ENCODE results near the gene PDGFD.

Gene PDGFD

DNA sequence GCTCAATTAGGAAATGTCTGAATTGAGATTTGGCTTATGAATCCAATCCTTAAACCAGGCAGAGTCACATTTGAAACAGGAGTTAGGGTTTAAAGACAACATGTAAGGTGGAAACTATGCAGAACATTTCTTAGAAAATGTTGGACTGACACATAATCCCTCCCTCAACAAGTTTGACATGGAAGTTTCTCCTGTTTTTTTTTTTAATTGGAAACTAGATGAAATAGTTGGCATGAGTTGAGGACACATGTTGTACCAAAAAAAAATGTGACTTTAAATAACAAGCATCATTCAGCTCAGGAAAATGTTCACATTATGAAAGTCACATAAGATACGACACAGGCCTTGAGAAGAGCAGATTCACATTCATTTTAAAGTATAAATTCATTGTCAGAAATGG lies 282.4 kb downstream of the PDGFD start:
- H3K4me1 ChIP-seq (ENCODE audit: control insufficient read depth, insufficient read depth, low read length): no peaks in the 10 kb centered on the region
- H3K9me3 ChIP-seq (ENCODE audit: control insufficient read depth, insufficient read depth, low read length): no peaks in the 10 kb centered on the region
- no peaks in the 10 kb centered on the region for H3K27me3 ChIP-seq (ENCODE audit: control insufficient read depth, insufficient read depth, low read length)
- no peak overlapping the region for H3K9ac ChIP-seq (ENCODE audit: low read depth, low read length)
- no peaks in the 10 kb centered on the region for H3K36me3 ChIP-seq (ENCODE audit: control insufficient read depth, insufficient read depth, low read length)
- no peak overlapping the region for H3K4me3 ChIP-seq (ENCODE audit: low read depth, low read length)

DNA sequence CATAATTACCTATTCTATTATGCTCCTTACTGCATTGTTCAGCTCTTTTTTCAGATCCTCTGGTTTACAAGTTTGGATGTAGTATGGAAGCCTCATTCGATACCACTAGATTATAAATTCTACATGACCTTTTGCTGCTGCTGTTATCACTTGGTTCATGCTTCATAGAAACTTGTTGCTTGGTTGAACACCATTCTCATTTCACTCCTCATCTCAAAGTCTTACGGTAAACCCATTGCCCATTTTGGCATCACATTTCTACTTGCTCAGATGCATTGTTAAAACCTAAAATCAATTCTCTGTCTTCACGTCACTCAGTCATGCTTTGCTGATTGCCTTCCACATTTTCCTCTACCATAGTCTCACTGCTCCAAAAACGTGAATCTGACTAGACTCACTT lies 283.0 kb downstream of the PDGFD start:
- H3K4me3 ChIP-seq (ENCODE audit: low read depth, low read length): no peak overlapping the region
- no peaks in the 10 kb centered on the region for H3K36me3 ChIP-seq (ENCODE audit: control insufficient read depth, insufficient read depth, low read length)
- no peaks in the 10 kb centered on the region for H3K4me1 ChIP-seq (ENCODE audit: control insufficient read depth, insufficient read depth, low read length)
- H3K27me3 ChIP-seq (ENCODE audit: control insufficient read depth, insufficient read depth, low read length): no peaks in the 10 kb centered on the region
- no peaks in the 10 kb centered on the region for H3K9me3 ChIP-seq (ENCODE audit: control insufficient read depth, insufficient read depth, low read length)
- H3K9ac ChIP-seq (ENCODE audit: low read depth, low read length): no peak overlapping the region

GRCh38 chr11:103878646-103879045 lies 285.3 kb downstream of the PDGFD start:
- Histone ChIP-seq H3K9me3 (ENCODE audit: control insufficient read depth, insufficient read depth, low read length) (no peaks in the 10 kb centered on the region), H3K36me3 (ENCODE audit: control insufficient read depth, insufficient read depth, low read length) (no peaks in the 10 kb centered on the region), H3K27me3 (ENCODE audit: control insufficient read depth, insufficient read depth, low read length) (no peaks in the 10 kb centered on the region), H3K4me3 (ENCODE audit: low read depth, low read length) (no peak overlapping the region), H3K9ac (ENCODE audit: low read depth, low read length) (no peak overlapping the region), H3K4me1 (ENCODE audit: control insufficient read depth, insufficient read depth, low read length) (no peaks in the 10 kb centered on the region)

- Histone ChIP-seq H3K4me3 (ENCODE audit: low read depth, low read length) (no peak overlapping the region), H3K9me3 (ENCODE audit: control insufficient read depth, insufficient read depth, low read length) (no peaks in the 10 kb centered on the region), H3K4me1 (ENCODE audit: control insufficient read depth, insufficient read depth, low read length) (no peaks in the 10 kb centered on the region), H3K9ac (ENCODE audit: low read depth, low read length) (no peak overlapping the region), H3K36me3 (ENCODE audit: control insufficient read depth, insufficient read depth, low read length) (no peaks in the 10 kb centered on the region), H3K27me3 (ENCODE audit: control insufficient read depth, insufficient read depth, low read length) (no peaks in the 10 kb centered on the region)
These were observed 286.7 kb downstream of the PDGFD start for GRCh38 chr11:103877221-103877620.

DNA sequence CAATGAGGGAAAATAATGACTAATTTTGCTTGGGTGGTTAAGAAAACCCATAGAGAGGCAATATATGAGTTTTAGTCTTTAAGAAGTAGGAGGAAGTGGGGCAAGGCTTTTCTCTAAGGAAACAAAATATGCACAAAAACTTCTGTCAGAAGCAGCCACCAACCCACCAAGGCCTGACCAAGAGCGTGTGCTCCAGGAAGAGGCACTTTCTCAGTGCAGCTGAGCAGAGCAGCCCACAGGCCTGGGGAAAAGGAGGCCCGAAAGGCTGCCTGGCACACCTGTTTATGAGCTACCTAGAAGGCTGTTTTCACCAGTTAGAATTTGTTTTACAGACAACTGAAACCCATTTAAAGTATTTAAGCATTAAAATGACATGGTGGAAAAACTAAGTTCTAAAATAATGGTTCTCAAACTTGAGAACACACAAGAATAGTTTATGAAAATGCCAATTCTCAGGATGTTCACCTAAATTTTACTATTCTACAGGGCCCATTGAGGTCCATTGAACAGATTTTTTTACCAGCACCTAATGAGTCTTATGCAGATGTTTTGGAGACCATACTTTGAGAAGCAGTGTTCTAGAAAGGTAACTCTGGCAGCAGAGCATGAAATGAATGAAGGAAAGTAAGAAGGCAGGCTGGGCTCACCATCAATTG lies 288.0 kb downstream of the PDGFD start:
- H3K9me3 ChIP-seq (ENCODE audit: control insufficient read depth, insufficient read depth, low read length): no peaks in the 10 kb centered on the region
- no peaks in the 10 kb centered on the region for H3K27me3 ChIP-seq (ENCODE audit: control insufficient read depth, insufficient read depth, low read length)
- H3K9ac ChIP-seq (ENCODE audit: low read depth, low read length): no peak overlapping the region

GRCh38 chr11:103872748-103873147 lies 291.2 kb downstream of the PDGFD start:
- Histone ChIP-seq H3K4me1 (ENCODE audit: control insufficient read depth, insufficient read depth, low read length) (no peaks in the 10 kb centered on the region), H3K9me3 (ENCODE audit: control insufficient read depth, insufficient read depth, low read length) (no peaks in the 10 kb centered on the region), H3K4me3 (ENCODE audit: low read depth, low read length) (no peak overlapping the region), H3K9ac (ENCODE audit: low read depth, low read length) (no peak overlapping the region), H3K27me3 (ENCODE audit: control insufficient read depth, insufficient read depth, low read length) (no peaks in the 10 kb centered on the region), H3K36me3 (ENCODE audit: control insufficient read depth, insufficient read depth, low read length) (no peaks in the 10 kb centered on the region)

More for the DNA sequence above, 288.0 kb downstream of the PDGFD start:
- no peak overlapping the region for H3K4me3 ChIP-seq (ENCODE audit: low read depth, low read length)
- no peaks in the 10 kb centered on the region for H3K36me3 ChIP-seq (ENCODE audit: control insufficient read depth, insufficient read depth, low read length)
- H3K4me1 ChIP-seq (ENCODE audit: control insufficient read depth, insufficient read depth, low read length): no peaks in the 10 kb centered on the region

DNA sequence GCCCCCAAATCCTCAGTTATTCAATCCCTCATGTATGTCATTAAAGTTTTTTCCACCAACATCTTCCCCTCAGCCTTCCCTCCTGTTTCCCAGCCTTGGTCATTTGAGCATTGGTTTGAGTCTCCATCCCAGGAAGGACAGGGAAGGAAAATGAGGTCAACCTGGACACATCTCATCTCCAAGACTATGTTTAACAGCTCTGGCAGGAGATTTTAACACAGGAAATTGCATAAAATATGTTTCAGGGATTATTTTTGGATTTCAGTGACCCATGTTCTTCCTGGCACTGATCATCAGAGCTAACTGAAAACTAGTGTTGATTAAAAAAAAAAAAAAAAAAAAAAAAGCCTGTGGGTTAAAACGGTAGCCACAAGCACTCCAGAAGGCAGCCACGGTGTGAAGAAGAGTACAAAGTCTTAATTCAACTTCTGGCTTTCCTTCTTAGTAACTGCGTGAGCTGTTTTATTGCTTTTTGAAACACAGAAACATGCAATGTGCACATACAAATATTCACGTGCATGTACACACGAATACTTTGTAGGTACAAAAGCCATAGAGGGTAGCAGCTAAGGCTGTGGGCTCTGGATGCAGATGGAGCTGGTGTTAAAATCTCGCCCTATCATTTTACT lies 291.9 kb downstream of the PDGFD start:
- no peak overlapping the region for H3K9ac ChIP-seq (ENCODE audit: low read depth, low read length)
- no peaks in the 10 kb centered on the region for H3K36me3 ChIP-seq (ENCODE audit: control insufficient read depth, insufficient read depth, low read length)
- no peak overlapping the region for H3K4me3 ChIP-seq (ENCODE audit: low read depth, low read length)
- no peaks in the 10 kb centered on the region for H3K4me1 ChIP-seq (ENCODE audit: control insufficient read depth, insufficient read depth, low read length)
- no peaks in the 10 kb centered on the region for H3K27me3 ChIP-seq (ENCODE audit: control insufficient read depth, insufficient read depth, low read length)
- no peaks in the 10 kb centered on the region for H3K9me3 ChIP-seq (ENCODE audit: control insufficient read depth, insufficient read depth, low read length)

DNA sequence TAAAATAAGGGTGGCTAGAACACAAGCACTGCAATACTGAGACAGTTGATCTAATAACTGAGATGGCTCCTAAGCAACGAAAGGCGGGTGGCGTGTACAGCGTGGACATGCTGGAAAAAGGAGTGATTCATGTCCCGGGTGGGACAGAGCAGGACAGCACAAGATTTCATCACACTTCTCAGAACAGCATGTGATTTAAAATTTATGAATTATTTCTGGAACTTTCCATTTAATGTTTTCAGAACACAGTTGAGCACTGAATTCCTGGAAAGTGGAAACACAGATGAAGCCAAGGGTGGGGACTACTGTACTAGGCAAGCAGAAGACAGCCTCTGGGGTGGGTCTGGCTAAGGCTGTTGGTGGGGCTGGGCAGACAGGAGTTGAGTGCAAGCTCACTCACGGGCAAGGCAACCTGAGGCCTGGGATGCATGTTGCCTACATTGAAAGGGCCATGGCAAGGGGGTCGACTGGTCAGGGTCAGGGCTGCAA lies 293.1 kb downstream of the PDGFD start:
- no peak overlapping the region for H3K9ac ChIP-seq (ENCODE audit: low read depth, low read length)
- no peaks in the 10 kb centered on the region for H3K4me1 ChIP-seq (ENCODE audit: control insufficient read depth, insufficient read depth, low read length)
- no peaks in the 10 kb centered on the region for H3K9me3 ChIP-seq (ENCODE audit: control insufficient read depth, insufficient read depth, low read length)
- no peaks in the 10 kb centered on the region for H3K36me3 ChIP-seq (ENCODE audit: control insufficient read depth, insufficient read depth, low read length)
- H3K27me3 ChIP-seq (ENCODE audit: control insufficient read depth, insufficient read depth, low read length): no peaks in the 10 kb centered on the region
- H3K4me3 ChIP-seq (ENCODE audit: low read depth, low read length): no peak overlapping the region

DNA sequence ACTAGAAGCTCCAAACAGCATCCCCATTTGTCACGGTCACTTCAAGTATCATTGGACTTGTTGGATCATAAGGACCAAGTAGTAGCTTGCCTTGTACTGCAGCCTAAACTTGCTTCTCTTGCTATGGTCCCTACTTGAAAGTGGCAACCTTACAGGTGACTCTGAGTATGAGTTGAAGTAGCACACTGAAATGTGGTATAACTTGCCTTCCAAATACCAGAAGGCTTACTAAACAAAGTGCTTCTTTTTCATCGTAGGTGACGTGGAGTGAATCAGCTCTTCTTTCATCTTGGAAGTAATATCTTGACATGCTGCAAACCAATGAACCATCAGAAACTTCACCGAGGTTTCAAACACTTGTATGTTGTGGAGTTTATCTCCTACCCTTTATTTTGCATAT lies 296.5 kb downstream of the PDGFD start:
- Histone ChIP-seq H3K9me3 (ENCODE audit: control insufficient read depth, insufficient read depth, low read length) (no peaks in the 10 kb centered on the region), H3K4me1 (ENCODE audit: control insufficient read depth, insufficient read depth, low read length) (peaks cover 2% of the 10 kb centered on the region), H3K27me3 (ENCODE audit: control insufficient read depth, insufficient read depth, low read length) (no peaks in the 10 kb centered on the region), H3K4me3 (ENCODE audit: low read depth, low read length) (no peak overlapping the region), H3K36me3 (ENCODE audit: control insufficient read depth, insufficient read depth, low read length) (no peaks in the 10 kb centered on the region), H3K9ac (ENCODE audit: low read depth, low read length) (no peak overlapping the region)

DNA sequence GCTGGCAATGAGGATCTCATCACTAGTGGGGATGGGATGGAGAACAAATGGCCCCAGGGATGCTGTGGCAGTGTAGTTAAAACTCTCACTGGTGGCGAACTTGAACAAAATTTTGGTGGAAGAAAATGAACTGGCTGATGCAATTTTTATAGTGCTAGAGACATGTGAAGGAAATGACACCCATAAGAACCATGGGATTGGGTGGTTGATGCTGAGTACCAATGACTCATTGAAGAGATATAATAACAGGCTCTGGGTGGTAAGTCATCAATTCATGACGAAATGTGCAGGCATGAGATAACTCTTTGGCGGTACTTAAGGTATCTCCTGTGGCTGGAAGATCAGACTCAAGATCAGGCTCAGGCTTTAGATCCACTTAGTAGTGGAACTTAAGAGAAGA lies 300.4 kb downstream of the PDGFD start:
- Histone ChIP-seq H3K27me3 (ENCODE audit: control insufficient read depth, insufficient read depth, low read length) (no peaks in the 10 kb centered on the region), H3K4me3 (ENCODE audit: low read depth, low read length) (no peak overlapping the region), H3K9ac (ENCODE audit: low read depth, low read length) (no peak overlapping the region), H3K36me3 (ENCODE audit: control insufficient read depth, insufficient read depth, low read length) (no peaks in the 10 kb centered on the region), H3K9me3 (ENCODE audit: control insufficient read depth, insufficient read depth, low read length) (no peaks in the 10 kb centered on the region), H3K4me1 (ENCODE audit: control insufficient read depth, insufficient read depth, low read length) (peaks cover 3% of the 10 kb centered on the region)

GRCh38 chr11:103862802-103863174 lies 301.2 kb downstream of the PDGFD start:
- Histone ChIP-seq H3K4me3 (ENCODE audit: low read depth, low read length) (no peak overlapping the region), H3K9me3 (ENCODE audit: control insufficient read depth, insufficient read depth, low read length) (no peaks in the 10 kb centered on the region), H3K4me1 (ENCODE audit: control insufficient read depth, insufficient read depth, low read length) (peaks cover 3% of the 10 kb centered on the region), H3K27me3 (ENCODE audit: control insufficient read depth, insufficient read depth, low read length) (no peaks in the 10 kb centered on the region), H3K36me3 (ENCODE audit: control insufficient read depth, insufficient read depth, low read length) (no peaks in the 10 kb centered on the region), H3K9ac (ENCODE audit: low read depth, low read length) (no peak overlapping the region)

- Histone ChIP-seq H3K27me3 (ENCODE audit: control insufficient read depth, insufficient read depth, low read length) (no peaks in the 10 kb centered on the region), H3K36me3 (ENCODE audit: control insufficient read depth, insufficient read depth, low read length) (no peaks in the 10 kb centered on the region), H3K9me3 (ENCODE audit: control insufficient read depth, insufficient read depth, low read length) (no peaks in the 10 kb centered on the region), H3K9ac (ENCODE audit: low read depth, low read length) (no peak overlapping the region), H3K4me3 (ENCODE audit: low read depth, low read length) (no peak overlapping the region), H3K4me1 (ENCODE audit: control insufficient read depth, insufficient read depth, low read length) (peaks cover 3% of the 10 kb centered on the region)
These were observed 301.7 kb downstream of the PDGFD start for GRCh38 chr11:103862094-103862801.
